ENCODE results near the gene UNC93B1.
A peak's percentile ranks its signal among the peaks of the same experiment; 100 is the strongest.

The UNC93B1 gene

GRCh38 chr11:68013611-68014156 is 9.8 kb upstream of the UNC93B1 start:
- H3K23ac ChIP-seq (ENCODE audit: low read length): no peak overlapping the region
- peaks cover 5% of the 10 kb centered on the region for H3K79me2 ChIP-seq (ENCODE audit: control insufficient read depth, insufficient read depth, low read length, poor library complexity)
- WGBS (ENCODE audit: extremely low coverage, insufficient coverage, insufficient read length): no CpG with 5 or more reads among the region's 14 CpGs
- peak overlapping the region; percentile 86 for H3K14ac ChIP-seq (ENCODE audit: low read length)
- no peak overlapping the region for H3K4me3 ChIP-seq (ENCODE audit: low read depth, low read length)
- no peaks in the 10 kb centered on the region for H3K27me3 ChIP-seq (ENCODE audit: insufficient read depth, low read length)
- H2BK12ac ChIP-seq (ENCODE audit: low read length): peak overlapping the region; percentile 98
- H4K91ac ChIP-seq (ENCODE audit: low read depth, low read length): peak overlapping the region; percentile 86
- H3K36me3 ChIP-seq (ENCODE audit: control insufficient read depth in 1 of 2, insufficient read depth in 2 of 2, low read length in 2 of 2): no peaks in the 10 kb centered on the region
- H4K12ac ChIP-seq (ENCODE audit: low read depth, low read length): no peak overlapping the region
- H2AK5ac ChIP-seq (ENCODE audit: low read length): peak overlapping the region; percentile 90
- H2BK120ac ChIP-seq (ENCODE audit: insufficient read depth, low read length, poor library complexity): peak overlapping the region; percentile 89
- peak overlapping the region; percentile 32 for H3K4me2 ChIP-seq (ENCODE audit: low read length)
- H3K27ac ChIP-seq (ENCODE audit: low read depth, low read length): peak overlapping the region; percentile 35
- H4K8ac ChIP-seq (ENCODE audit: low read depth, low read length): peak overlapping the region; percentile 35
- H3K9ac ChIP-seq (ENCODE audit: low read length): no peak overlapping the region
- peak overlapping the region; percentile 59 for H3K4ac ChIP-seq (ENCODE audit: low read depth, low read length)
- H2AFZ ChIP-seq (ENCODE audit: insufficient read depth, low read length, poor library complexity): peak overlapping the region; percentile 24
- H3K9me3 ChIP-seq (ENCODE audit: insufficient read depth, low read depth, low read length): peaks cover 1% of the 10 kb centered on the region
- H3K79me1 ChIP-seq (ENCODE audit: low read length): peaks cover 33% of the 10 kb centered on the region
- peaks cover 37 to 47% of the 10 kb centered on the region in 2 experiments for H3K4me1 ChIP-seq (ENCODE audit: control insufficient read depth in 1 of 2, insufficient read depth in 2 of 2, low read length in 2 of 2)
- peak overlapping the region; percentile 34 for H2BK5ac ChIP-seq (ENCODE audit: low read depth, low read length, poor library complexity)
- DNase-seq: peak in 1 of 2 donors; percentile 2
- H3K18ac ChIP-seq (ENCODE audit: low read length): peak overlapping the region; percentile 71

DNA sequence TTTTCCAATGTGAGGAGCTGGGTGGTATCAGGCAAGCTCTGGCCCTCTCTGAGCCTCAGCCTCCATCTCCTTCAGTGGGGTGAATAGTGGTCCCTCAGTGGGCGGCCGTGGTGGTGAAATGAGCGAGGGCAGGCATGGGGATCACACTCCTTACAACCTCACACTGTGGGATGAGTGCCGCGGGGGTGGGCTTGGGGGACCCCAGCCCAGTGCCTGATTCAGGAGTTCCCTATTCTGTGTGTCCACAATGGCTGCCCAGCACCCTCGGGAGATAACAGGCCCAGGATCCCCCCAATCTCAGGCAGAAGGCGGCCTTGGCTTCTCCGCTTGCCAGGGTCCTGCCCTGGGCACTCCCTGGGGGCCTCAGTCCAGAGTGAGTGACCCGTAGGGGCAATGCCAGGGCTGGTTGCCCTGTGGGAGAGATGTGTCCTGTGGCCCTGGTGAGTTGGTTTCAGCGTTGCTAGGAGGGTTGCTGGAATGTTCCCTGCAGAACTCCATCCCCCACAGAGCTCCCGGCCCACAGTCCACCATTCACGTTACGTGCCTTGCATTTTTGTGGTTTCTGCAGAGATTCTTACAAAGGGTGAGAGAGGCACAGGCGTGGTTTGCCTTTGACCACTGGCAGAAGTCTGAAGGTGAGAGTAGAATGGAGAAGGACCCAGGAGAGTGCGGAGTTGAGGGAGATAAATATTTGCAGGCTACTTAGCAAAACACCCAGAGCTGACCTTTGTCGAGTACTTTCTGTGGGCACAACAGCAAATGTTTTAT is 9.1 kb upstream of the UNC93B1 start:
- H3K4me3 ChIP-seq (ENCODE audit: low read depth, low read length): no peak overlapping the region
- peak; percentile 86 to 94 for DNase-seq

GRCh38 chr11:68012044-68012842 is 8.3 kb upstream of the UNC93B1 start:
- H4K91ac ChIP-seq (ENCODE audit: low read depth, low read length): peak overlapping the region; percentile 90
- H2BK5ac ChIP-seq (ENCODE audit: low read depth, low read length, poor library complexity): peak overlapping the region; percentile 82
- no peak overlapping the region for H3K23ac ChIP-seq (ENCODE audit: low read length)
- H3K18ac ChIP-seq (ENCODE audit: low read length): peak overlapping the region; percentile 8
- H2AFZ ChIP-seq (ENCODE audit: insufficient read depth, low read length, poor library complexity): no peak overlapping the region
- peaks cover 30% of the 10 kb centered on the region for H3K79me1 ChIP-seq (ENCODE audit: low read length)
- no peak overlapping the region for H3K9ac ChIP-seq (ENCODE audit: low read length)
- no CpG with 5 or more reads among the region's 17 CpGs for WGBS (ENCODE audit: extremely low coverage, insufficient coverage, insufficient read length)
- peak overlapping the region; percentile 88 for H2AK5ac ChIP-seq (ENCODE audit: low read length)
- peak overlapping the region; percentile 75 for H4K8ac ChIP-seq (ENCODE audit: low read depth, low read length)
- no peak overlapping the region for H4K12ac ChIP-seq (ENCODE audit: low read depth, low read length)
- H3K9me3 ChIP-seq (ENCODE audit: insufficient read depth, low read depth, low read length): peaks cover 1% of the 10 kb centered on the region
- peaks cover 5% of the 10 kb centered on the region for H3K79me2 ChIP-seq (ENCODE audit: control insufficient read depth, insufficient read depth, low read length, poor library complexity)
- H2BK12ac ChIP-seq (ENCODE audit: low read length): peak overlapping the region; percentile 95
- peak overlapping the region; percentile 91 for H3K14ac ChIP-seq (ENCODE audit: low read length)
- DNase-seq: no peak
- H2BK120ac ChIP-seq (ENCODE audit: insufficient read depth, low read length, poor library complexity): peak overlapping the region; percentile 95
- H3K4ac ChIP-seq (ENCODE audit: low read depth, low read length): peak overlapping the region; percentile 56
- no peak overlapping the region for H3K27ac ChIP-seq (ENCODE audit: low read depth, low read length)
- no peaks in the 10 kb centered on the region for H3K36me3 ChIP-seq (ENCODE audit: control insufficient read depth in 1 of 2, insufficient read depth in 2 of 2, low read length in 2 of 2)
- H3K27me3 ChIP-seq (ENCODE audit: insufficient read depth, low read length): no peaks in the 10 kb centered on the region
- peaks cover 34 to 41% of the 10 kb centered on the region in 2 experiments for H3K4me1 ChIP-seq (ENCODE audit: control insufficient read depth in 1 of 2, insufficient read depth in 2 of 2, low read length in 2 of 2)
- H3K4me2 ChIP-seq (ENCODE audit: low read length): no peak overlapping the region
- no peak overlapping the region for H3K4me3 ChIP-seq (ENCODE audit: low read depth, low read length)

More for the DNA sequence above, 9.1 kb upstream of the UNC93B1 start:
- Histone ChIP-seq H2BK5ac (ENCODE audit: low read depth, low read length, poor library complexity) (peak overlapping the region; percentile 82), H3K79me2 (ENCODE audit: control insufficient read depth, insufficient read depth, low read length, poor library complexity) (peaks cover 5% of the 10 kb centered on the region), H3K23ac (ENCODE audit: low read length) (no peak overlapping the region), H4K12ac (ENCODE audit: low read depth, low read length) (peak overlapping the region; percentile 55), H2BK120ac (ENCODE audit: insufficient read depth, low read length, poor library complexity) (peak overlapping the region; percentile 95), H2AK5ac (ENCODE audit: low read length) (peak overlapping the region; percentile 90), H3K18ac (ENCODE audit: low read length) (peak overlapping the region; percentile 8), H2BK12ac (ENCODE audit: low read length) (peak overlapping the region; percentile 98), H3K4me1 (ENCODE audit: control insufficient read depth in 1 of 2, insufficient read depth in 2 of 2, low read length in 2 of 2) (peaks cover 37 to 45% of the 10 kb centered on the region in 2 experiments), H4K8ac (ENCODE audit: low read depth, low read length) (peak overlapping the region; percentile 75), H3K14ac (ENCODE audit: low read length) (peak overlapping the region; percentile 91), H3K36me3 (ENCODE audit: control insufficient read depth in 1 of 2, insufficient read depth in 2 of 2, low read length in 2 of 2) (no peaks in the 10 kb centered on the region), H3K79me1 (ENCODE audit: low read length) (peaks cover 33% of the 10 kb centered on the region), H2AFZ (ENCODE audit: insufficient read depth, low read length, poor library complexity) (peak overlapping the region; percentile 56), H3K27ac (ENCODE audit: low read depth, low read length) (peak overlapping the region; percentile 77), H3K27me3 (ENCODE audit: insufficient read depth, low read length) (no peaks in the 10 kb centered on the region), H3K4me2 (ENCODE audit: low read length) (peak overlapping the region; percentile 42), H3K9me3 (ENCODE audit: insufficient read depth, low read depth, low read length) (peaks cover under 1% of the 10 kb centered on the region), H4K91ac (ENCODE audit: low read depth, low read length) (peak overlapping the region; percentile 90), H3K9ac (ENCODE audit: low read length) (no peak overlapping the region), H3K4ac (ENCODE audit: low read depth, low read length) (peak overlapping the region; percentile 56)
- no CpG with 5 or more reads among the region's 16 CpGs for WGBS (ENCODE audit: extremely low coverage, insufficient coverage, insufficient read length)

Data from trophoblast cell (in vitro differentiated cells and primary cell).